Measurements from ENCODE around the gene PINLYP. TPM values are rescaled to one million over a fixed set of nuclear protein-coding genes. Genes with fewer than 3 reads are reported as not detected.

Gene PINLYP
- total RNA-seq, 1 experiment from 2014 or later = 11.9 TPM

DNA sequence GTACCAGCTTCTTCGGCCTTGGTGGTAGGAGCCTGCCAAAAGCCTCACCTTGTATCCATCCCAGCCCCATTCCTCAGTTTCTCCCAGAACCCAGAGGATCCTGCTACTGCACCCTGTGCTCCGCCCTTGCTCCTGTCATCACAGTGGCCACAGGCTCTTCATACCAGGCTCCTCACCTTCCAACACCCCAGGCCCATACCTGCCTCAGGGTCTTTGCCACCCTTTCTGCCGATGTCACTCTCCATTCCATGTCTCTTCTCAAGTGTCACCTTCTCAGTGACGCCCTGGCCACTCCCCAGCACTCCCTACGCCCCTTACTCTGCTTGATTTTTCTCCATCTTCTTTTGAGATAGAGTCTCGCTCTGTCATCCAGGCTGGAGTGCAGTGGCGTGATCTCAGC, 34.3 kb downstream of the PINLYP start:
- no peak overlapping the region for H3K18ac ChIP-seq (ENCODE audit: insufficient read length, low read depth, low read length)
- no CpG with 5 or more reads among the region's 7 CpGs for WGBS (ENCODE audit: extremely low coverage, insufficient read length, low lambda C conversion rate)
- peak overlapping the region in 2 of 3 experiments; percentile 18 to 87; a peak in 3 of 7 replicates for H3K27ac Mint-ChIP-seq
- no peak overlapping the region for H3K23ac ChIP-seq (ENCODE audit: insufficient read length, low read depth, low read length)
- no peak for TF ChIP-seq CTCF (conservative IDR thresholded peaks at IDR 0.05)
- H2AK5ac ChIP-seq (ENCODE audit: insufficient read length, low read length) = no peak overlapping the region
- H3K56ac ChIP-seq (ENCODE audit: insufficient read length, low read depth, low read length) = no peak overlapping the region
- H3K9me3 ChIP-seq (ENCODE audit: control insufficient read depth, low read depth, low read length) = no peaks in the 10 kb centered on the region
- no peak overlapping the region for H3K4me3 Mint-ChIP-seq
- H3K9ac ChIP-seq (ENCODE audit: extremely low read depth, insufficient read length, low read length) = no peak overlapping the region
- H4K8ac ChIP-seq (replicated peaks; ENCODE audit: insufficient read length, low read depth, low read length) = no peak overlapping the region
- no peak for DNase-seq
- no peak overlapping the region for H3K27ac ChIP-seq (ENCODE audit: insufficient read length, low read depth, low read length)
- H2BK12ac ChIP-seq (ENCODE audit: insufficient read length, low read depth, low read length) = no peak overlapping the region
- no peaks in the 10 kb centered on the region for H3K79me1 ChIP-seq (ENCODE audit: insufficient read depth, low read depth, low read length, poor library complexity, severe bottlenecking)
- no peak overlapping the region for H4K91ac ChIP-seq (ENCODE audit: insufficient read length, low read depth, low read length)
- H2BK120ac ChIP-seq (ENCODE audit: low read depth, low read length, poor library complexity, severe bottlenecking) = no peak overlapping the region
- no peak overlapping the region for H3T11ph ChIP-seq (ENCODE audit: low read length)
- no peak overlapping the region for H4K5ac ChIP-seq (ENCODE audit: insufficient read length, low read depth, low read length)
- H3K27me3 ChIP-seq (ENCODE audit: insufficient read depth, low read length) = no peaks in the 10 kb centered on the region
- peaks cover 33 to 46% (median 42%) of the 10 kb centered on the region in 3 experiments for H3K36me3 Mint-ChIP-seq (ENCODE audit: insufficient read depth in 1 of 3, low read depth in 3 of 3)
- H3K23me2 ChIP-seq (ENCODE audit: insufficient read length, low read depth, low read length, poor library complexity, severe bottlenecking) = no peaks in the 10 kb centered on the region
- H3K4me1 ChIP-seq (ENCODE audit: insufficient read depth, low read length) = no peaks in the 10 kb centered on the region
- no peak overlapping the region for H3K4ac ChIP-seq (ENCODE audit: low read depth, low read length)
- peaks cover 3% of the 10 kb centered on the region in 2 experiments; a peak in 4 of 5 replicates for H3K9me3 Mint-ChIP-seq
- no peak overlapping the region for H2BK20ac ChIP-seq (ENCODE audit: low read depth, low read length, poor library complexity, severe bottlenecking)
- H2BK15ac ChIP-seq (ENCODE audit: low read depth, low read length) = no peak overlapping the region
- H3K79me2 ChIP-seq (ENCODE audit: insufficient read depth, low read length) = no peaks in the 10 kb centered on the region
- H3K27me3 Mint-ChIP-seq (ENCODE audit: low read depth) = no peaks in the 10 kb centered on the region; the same call in 1 of the 2 replicates
- H3K4me1 Mint-ChIP-seq = peaks cover 7 to 8% of the 10 kb centered on the region in 2 experiments
- no peak overlapping the region for H2BK5ac ChIP-seq (ENCODE audit: insufficient read length, low read length)
- no peak overlapping the region for H3K4me2 ChIP-seq (ENCODE audit: insufficient read depth, insufficient read length, low read length)
- H2AFZ ChIP-seq (ENCODE audit: low read length) = no peak overlapping the region
- H4K20me1 ChIP-seq (ENCODE audit: control insufficient read depth, insufficient read depth, insufficient read length) = no peaks in the 10 kb centered on the region
- no peak overlapping the region for H3K14ac ChIP-seq (ENCODE audit: insufficient read depth, low read length)

All from H9 (cell line).